Stimulated activated CD4-positive, alpha-beta T cell treated with anti-CD3 and anti-CD28 coated beads, Interleukin-4, amount 100 ng/mL, for 4 hours (primary cell): Measurements from ENCODE around the gene USP17L25.
"Not testable (repeated sequence)": the region's sequence is repeated elsewhere in the genome, so short reads cannot be mapped to it uniquely, and the experiment has no call there.

Experiments used
- DNase-seq, 2 experiments: peaks; one replicate each; pipeline ENCODE4 v3.0.0-alpha.2; 2020

USP17L25 gene

GRCh38 chr4:9329611-9330010, at the start of gene USP17L25:
Gene USP17L25 (plus strand): TSS chr4:9329911. CDS start chr4:9329911, 0 bp downstream.
- not testable (repeated sequence) for DNase-seq

- DNase-seq, result not testable (repeated sequence)
Observed at GRCh38 chr4:9324191-9324590, 5.5 kb upstream of the USP17L25 start.

DNA sequence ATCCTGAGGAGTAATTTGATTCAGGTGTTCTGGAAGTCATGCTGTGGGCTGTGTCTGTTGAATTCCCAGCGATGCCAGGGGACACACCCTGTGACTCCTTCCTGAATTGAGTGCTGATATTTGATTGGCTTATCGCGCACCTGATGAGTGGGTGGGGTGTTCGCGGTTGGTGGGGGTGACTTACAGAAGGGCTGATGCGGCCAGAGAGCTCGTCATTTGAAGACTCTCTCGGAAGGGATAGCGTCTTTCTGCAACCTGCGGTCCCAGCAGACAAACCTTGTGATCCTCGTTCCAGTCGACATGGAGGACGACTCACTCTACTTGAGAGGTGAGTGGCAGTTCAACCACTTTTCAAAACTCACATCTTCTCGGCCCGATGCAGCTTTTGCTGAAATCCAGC, 4.8 kb upstream of the USP17L25 start, which contains the start of gene USP17L24:
USP17L24 (plus strand) TSS at position 301 of the 400 bp plus-strand sequence; CDS start at position 301, 0 bp downstream.
- DNase-seq, result not testable (repeated sequence)

DNA sequence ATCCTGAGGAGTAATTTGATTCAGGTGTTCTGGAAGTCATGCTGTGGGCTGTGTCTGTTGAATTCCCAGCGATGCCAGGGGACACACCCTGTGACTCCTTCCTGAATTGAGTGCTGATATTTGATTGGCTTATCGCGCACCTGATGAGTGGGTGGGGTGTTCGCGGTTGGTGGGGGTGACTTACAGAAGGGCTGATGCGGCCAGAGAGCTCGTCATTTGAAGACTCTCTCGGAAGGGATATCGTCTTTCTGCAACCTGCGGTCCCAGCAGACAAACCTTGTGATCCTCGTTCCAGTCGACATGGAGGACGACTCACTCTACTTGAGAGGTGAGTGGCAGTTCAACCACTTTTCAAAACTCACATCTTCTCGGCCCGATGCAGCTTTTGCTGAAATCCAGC, 4.6 kb downstream of the USP17L25 start, which contains the start of gene USP17L26:
USP17L26 (plus strand) TSS at position 301 of the 400 bp plus-strand sequence; CDS start at position 301, 0 bp downstream.
- DNase-seq, result not testable (repeated sequence)

GRCh38 chr4:9339103-9339502, 9.4 kb downstream of the USP17L25 start, which contains the start of gene USP17L5:
Gene USP17L5 (plus strand): TSS chr4:9339403. CDS start chr4:9339403, 0 bp downstream.
- DNase-seq, result not testable (repeated sequence)

DNA sequence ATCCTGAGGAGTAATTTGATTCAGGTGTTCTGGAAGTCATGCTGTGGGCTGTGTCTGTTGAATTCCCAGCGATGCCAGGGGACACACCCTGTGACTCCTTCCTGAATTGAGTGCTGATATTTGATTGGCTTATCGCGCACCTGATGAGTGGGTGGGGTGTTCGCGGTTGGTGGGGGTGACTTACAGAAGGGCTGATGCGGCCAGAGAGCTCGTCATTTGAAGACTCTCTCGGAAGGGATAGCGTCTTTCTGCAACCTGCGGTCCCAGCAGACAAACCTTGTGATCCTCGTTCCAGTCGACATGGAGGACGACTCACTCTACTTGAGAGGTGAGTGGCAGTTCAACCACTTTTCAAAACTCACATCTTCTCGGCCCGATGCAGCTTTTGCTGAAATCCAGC, 14.1 kb downstream of the USP17L25 start, which contains the start of gene USP17L27:
USP17L27 (plus strand) TSS at position 301 of the 400 bp plus-strand sequence; CDS start at position 301, 0 bp downstream.
- not testable (repeated sequence) for DNase-seq

- DNase-seq, result not testable (repeated sequence)
Observed at GRCh38 chr4:9348593-9348992, 18.9 kb downstream of the USP17L25 start, which contains the start of gene USP17L28. Gene USP17L28 (plus strand): TSS chr4:9348893. CDS start chr4:9348893, 0 bp downstream.

- not testable (repeated sequence) for DNase-seq
Observed at GRCh38 chr4:9350866-9351265, 21.2 kb downstream of the USP17L25 start.

GRCh38 chr4:9353338-9353737, 23.6 kb downstream of the USP17L25 start, which contains the start of gene USP17L29:
Gene USP17L29 (plus strand): TSS chr4:9353638. CDS start chr4:9353638, 0 bp downstream.
- DNase-seq, result not testable (repeated sequence)

DNA sequence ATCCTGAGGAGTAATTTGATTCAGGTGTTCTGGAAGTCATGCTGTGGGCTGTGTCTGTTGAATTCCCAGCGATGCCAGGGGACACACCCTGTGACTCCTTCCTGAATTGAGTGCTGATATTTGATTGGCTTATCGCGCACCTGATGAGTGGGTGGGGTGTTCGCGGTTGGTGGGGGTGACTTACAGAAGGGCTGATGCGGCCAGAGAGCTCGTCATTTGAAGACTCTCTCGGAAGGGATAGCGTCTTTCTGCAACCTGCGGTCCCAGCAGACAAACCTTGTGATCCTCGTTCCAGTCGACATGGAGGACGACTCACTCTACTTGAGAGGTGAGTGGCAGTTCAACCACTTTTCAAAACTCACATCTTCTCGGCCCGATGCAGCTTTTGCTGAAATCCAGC, 33.1 kb downstream of the USP17L25 start, which contains the start of gene USP17L30:
USP17L30 (plus strand) TSS at position 301 of the 400 bp plus-strand sequence; CDS start at position 301, 0 bp downstream.
- DNase-seq, result not testable (repeated sequence)

DNA sequence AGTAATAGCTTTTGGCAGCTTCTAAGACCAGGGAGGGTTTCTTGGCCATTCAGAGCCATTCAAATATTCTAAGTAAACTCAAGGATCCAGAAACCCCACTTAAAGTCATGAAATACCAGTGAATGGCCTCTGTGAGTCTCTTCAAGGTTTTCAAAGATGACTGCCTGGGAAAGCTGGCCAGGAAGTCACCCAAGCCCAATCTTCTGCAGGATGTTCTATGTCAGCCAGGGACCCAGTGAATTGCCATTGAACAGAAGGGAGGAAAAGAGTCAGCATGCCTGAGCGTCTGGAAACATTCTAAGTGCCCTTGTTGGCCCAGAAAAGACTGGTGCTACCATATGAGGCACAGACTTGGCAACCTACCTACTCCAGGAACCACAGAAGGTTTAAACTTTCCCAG, 50.2 kb downstream of the USP17L25 start:
- not testable (repeated sequence) for DNase-seq
